Measurements from ENCODE around the gene SPEM3. TPM values are rescaled to one million over a fixed set of nuclear protein-coding genes. Genes with fewer than 3 reads are reported as not detected.

Gene SPEM3
- total RNA-seq, 2 experiments from 2014 or later = not detected

Other genes starting within 250 kb of the SPEM3 start
Only the 30 nearest of the 39 such genes appear.
- 52.1 and 53.2 TPM in 2 replicates for gene CTDNEP1, start 177.1 kb upstream of the SPEM3 start, total RNA-seq (2014; rRNA removed; shearing (Covaris generic))
- 161 and 173 TPM in 2 replicates for gene CTDNEP1, start 177.1 kb upstream of the SPEM3 start, total RNA-seq (2022)
- 71.7 and 84.6 TPM in 2 replicates for gene ELP5, start 176.6 kb upstream of the SPEM3 start, total RNA-seq (2014; rRNA removed; shearing (Covaris generic))
- 96.8 and 97.3 TPM in 2 replicates for gene ELP5, start 176.6 kb upstream of the SPEM3 start, total RNA-seq (2022)
- 0.28 TPM in 1 of 2 replicates, not detected in the other for gene CLDN7, start 166.4 kb upstream of the SPEM3 start, total RNA-seq (2014; rRNA removed; shearing (Covaris generic))
- 0.32 and 0.65 TPM in 2 replicates for gene CLDN7, start 166.4 kb upstream of the SPEM3 start, total RNA-seq (2022)
- gene SLC2A4, start 147.1 kb upstream of the SPEM3 start, total RNA-seq (2014; rRNA removed; shearing (Covaris generic)) = 0.49 and 0.63 TPM in 2 replicates
- 0.30 and 0.61 TPM in 2 replicates for gene SLC2A4, start 147.1 kb upstream of the SPEM3 start, total RNA-seq (2022)
- 9.8 and 12.8 TPM in 2 replicates for gene YBX2, start 134.2 kb upstream of the SPEM3 start, total RNA-seq (2014; rRNA removed; shearing (Covaris generic))
- gene YBX2, start 134.2 kb upstream of the SPEM3 start, total RNA-seq (2022) = 6.7 and 11.8 TPM in 2 replicates
- 491 and 519 TPM in 2 replicates for gene EIF5A, start 121.2 kb upstream of the SPEM3 start, total RNA-seq (2014; rRNA removed; shearing (Covaris generic))
- 692 and 803 TPM in 2 replicates for gene EIF5A, start 121.2 kb upstream of the SPEM3 start, total RNA-seq (2022)
- 70.4 and 70.5 TPM in 2 replicates for gene GPS2, start 113.5 kb upstream of the SPEM3 start, total RNA-seq (2014; rRNA removed; shearing (Covaris generic))
- gene GPS2, start 113.5 kb upstream of the SPEM3 start, total RNA-seq (2022) = 75.0 and 80.8 TPM in 2 replicates
- 30.2 and 34.7 TPM in 2 replicates for gene NEURL4, start 99.5 kb upstream of the SPEM3 start, total RNA-seq (2014; rRNA removed; shearing (Covaris generic))
- 50.2 and 66.8 TPM in 2 replicates for gene NEURL4, start 99.5 kb upstream of the SPEM3 start, total RNA-seq (2022)
- gene ACAP1, start 92.3 kb upstream of the SPEM3 start, total RNA-seq (2014; rRNA removed; shearing (Covaris generic)) = 113 and 117 TPM in 2 replicates
- 256 and 259 TPM in 2 replicates for gene ACAP1, start 92.3 kb upstream of the SPEM3 start, total RNA-seq (2022)
- 4.1 and 6.0 TPM in 2 replicates for gene KCTD11, start 76.7 kb upstream of the SPEM3 start, total RNA-seq (2014; rRNA removed; shearing (Covaris generic))
- 7.6 and 8.6 TPM in 2 replicates for gene KCTD11, start 76.7 kb upstream of the SPEM3 start, total RNA-seq (2022)
- gene TMEM95, start 73.7 kb upstream of the SPEM3 start, total RNA-seq (2014; rRNA removed; shearing (Covaris generic)) = not detected in 2 replicates
- gene TMEM95, start 73.7 kb upstream of the SPEM3 start, total RNA-seq (2022) = 0.31 TPM in 1 of 2 replicates, not detected in the other
- 2.9 and 5.0 TPM in 2 replicates for gene TNK1, start 47.8 kb upstream of the SPEM3 start, total RNA-seq (2014; rRNA removed; shearing (Covaris generic))
- gene TNK1, start 47.8 kb upstream of the SPEM3 start, total RNA-seq (2022) = 4.8 and 6.4 TPM in 2 replicates
- gene PLSCR3, start 34.3 kb upstream of the SPEM3 start, total RNA-seq (2014; rRNA removed; shearing (Covaris generic)) = 8.9 and 15.3 TPM in 2 replicates
- 23.1 and 27.6 TPM in 2 replicates for gene PLSCR3, start 34.3 kb upstream of the SPEM3 start, total RNA-seq (2022)
- gene TMEM256, start 24.8 kb upstream of the SPEM3 start, total RNA-seq (2014; rRNA removed; shearing (Covaris generic)) = 108 and 165 TPM in 2 replicates
- gene TMEM256, start 24.8 kb upstream of the SPEM3 start, total RNA-seq (2022) = 96.6 and 107 TPM in 2 replicates
- gene NLGN2, start 21.0 kb upstream of the SPEM3 start, total RNA-seq (2014; rRNA removed; shearing (Covaris generic)) = 0.06 TPM in 1 of 2 replicates, not detected in the other
- 1.2 TPM in 1 of 2 replicates, not detected in the other for gene NLGN2, start 21.0 kb upstream of the SPEM3 start, total RNA-seq (2022)
- gene SPEM1, start 8.5 kb upstream of the SPEM3 start, total RNA-seq (2014; rRNA removed; shearing (Covaris generic)) = not detected in 2 replicates
- not detected in 2 replicates for gene SPEM1, start 8.5 kb upstream of the SPEM3 start, total RNA-seq (2022)
- gene SPEM2, start 3.2 kb upstream of the SPEM3 start, total RNA-seq (2014; rRNA removed; shearing (Covaris generic)) = not detected in 2 replicates
- gene SPEM2, start 3.2 kb upstream of the SPEM3 start, total RNA-seq (2022) = not detected in 2 replicates
- gene TMEM102, start 6.6 kb downstream of the SPEM3 start, total RNA-seq (2014; rRNA removed; shearing (Covaris generic)) = 13.4 and 15.6 TPM in 2 replicates
- gene TMEM102, start 6.6 kb downstream of the SPEM3 start, total RNA-seq (2022) = 16.6 and 18.9 TPM in 2 replicates
- 1.3 and 2.8 TPM in 2 replicates for gene FGF11, start 10.7 kb downstream of the SPEM3 start, total RNA-seq (2014; rRNA removed; shearing (Covaris generic))
- gene FGF11, start 10.7 kb downstream of the SPEM3 start, total RNA-seq (2022) = 9.9 and 11.0 TPM in 2 replicates
- 12.7 and 13.2 TPM in 2 replicates for gene CHRNB1, start 16.2 kb downstream of the SPEM3 start, total RNA-seq (2014; rRNA removed; shearing (Covaris generic))
- 13.4 and 15.6 TPM in 2 replicates for gene CHRNB1, start 16.2 kb downstream of the SPEM3 start, total RNA-seq (2022)
- gene ZBTB4, start 50.8 kb downstream of the SPEM3 start, total RNA-seq (2014; rRNA removed; shearing (Covaris generic)) = 3.4 and 3.5 TPM in 2 replicates
- gene ZBTB4, start 50.8 kb downstream of the SPEM3 start, total RNA-seq (2022) = 3.9 and 4.6 TPM in 2 replicates
- not detected in 2 replicates for gene SLC35G6, start 52.6 kb downstream of the SPEM3 start, total RNA-seq (2014; rRNA removed; shearing (Covaris generic))
- gene SLC35G6, start 52.6 kb downstream of the SPEM3 start, total RNA-seq (2022) = not detected in 2 replicates
- 76.6 and 84.2 TPM in 2 replicates for gene POLR2A, start 55.5 kb downstream of the SPEM3 start, total RNA-seq (2014; rRNA removed; shearing (Covaris generic))
- gene POLR2A, start 55.5 kb downstream of the SPEM3 start, total RNA-seq (2022) = 218 and 264 TPM in 2 replicates
- not detected in 2 replicates for gene TNFSF12, start 120.2 kb downstream of the SPEM3 start, total RNA-seq (2014; rRNA removed; shearing (Covaris generic))
- gene TNFSF12, start 120.2 kb downstream of the SPEM3 start, total RNA-seq (2022) = not detected in 2 replicates
- 0.49 and 0.98 TPM in 2 replicates for gene TNFSF13, start 129.9 kb downstream of the SPEM3 start, total RNA-seq (2014; rRNA removed; shearing (Covaris generic))
- gene TNFSF13, start 129.9 kb downstream of the SPEM3 start, total RNA-seq (2022) = 4.8 and 6.0 TPM in 2 replicates
- gene SENP3, start 133.1 kb downstream of the SPEM3 start, total RNA-seq (2014; rRNA removed; shearing (Covaris generic)) = 100 and 102 TPM in 2 replicates
- 62.4 and 77.6 TPM in 2 replicates for gene SENP3, start 133.1 kb downstream of the SPEM3 start, total RNA-seq (2022)
- 0.10 and 0.54 TPM in 2 replicates for gene CD68, start 150.8 kb downstream of the SPEM3 start, total RNA-seq (2014; rRNA removed; shearing (Covaris generic))
- gene CD68, start 150.8 kb downstream of the SPEM3 start, total RNA-seq (2022) = 0.44 and 0.72 TPM in 2 replicates
- gene MPDU1, start 155.0 kb downstream of the SPEM3 start, total RNA-seq (2014; rRNA removed; shearing (Covaris generic)) = 30.4 and 34.5 TPM in 2 replicates
- 21.3 and 26.1 TPM in 2 replicates for gene MPDU1, start 155.0 kb downstream of the SPEM3 start, total RNA-seq (2022)
- 0.23 and 1.6 TPM in 2 replicates for gene SOX15, start 161.2 kb downstream of the SPEM3 start, total RNA-seq (2014; rRNA removed; shearing (Covaris generic))
- 0.57 and 0.84 TPM in 2 replicates for gene SOX15, start 161.2 kb downstream of the SPEM3 start, total RNA-seq (2022)
- 24.6 and 32.4 TPM in 2 replicates for gene FXR2, start 186.0 kb downstream of the SPEM3 start, total RNA-seq (2014; rRNA removed; shearing (Covaris generic))
- gene FXR2, start 186.0 kb downstream of the SPEM3 start, total RNA-seq (2022) = 32.1 and 41.4 TPM in 2 replicates